ENCODE data around the gene CENPU. TPM values are rescaled to one million over a fixed set of nuclear protein-coding genes. Genes with fewer than 3 reads are reported as not detected.

The CENPU gene
- total RNA-seq, 1 experiment from 2014 or later, result 124 TPM

GRCh38 chr4:184655889-184656869 is 77.7 kb downstream of the CENPU start:
- Histone ChIP-seq H2BK5ac (ENCODE audit: insufficient read length, low read length) (no peak overlapping the region), H3K27me3 (ENCODE audit: insufficient read depth, low read length) (no peaks in the 10 kb centered on the region), H3K14ac (ENCODE audit: insufficient read depth, low read length) (no peak overlapping the region), H3T11ph (ENCODE audit: low read length) (no peak overlapping the region), H3K23me2 (ENCODE audit: insufficient read length, low read depth, low read length, poor library complexity, severe bottlenecking) (no peaks in the 10 kb centered on the region), H4K5ac (ENCODE audit: insufficient read length, low read depth, low read length) (no peak overlapping the region), H4K20me1 (ENCODE audit: control insufficient read depth, insufficient read depth, insufficient read length) (no peaks in the 10 kb centered on the region), H2BK120ac (ENCODE audit: low read depth, low read length, poor library complexity, severe bottlenecking) (no peak overlapping the region), H3K9me3 (ENCODE audit: control insufficient read depth, low read depth, low read length) (no peaks in the 10 kb centered on the region), H3K27ac (ENCODE audit: insufficient read length, low read depth, low read length) (no peak overlapping the region), H3K23ac (ENCODE audit: insufficient read length, low read depth, low read length) (no peak overlapping the region), H3K56ac (ENCODE audit: insufficient read length, low read depth, low read length) (no peak overlapping the region), H2BK20ac (ENCODE audit: low read depth, low read length, poor library complexity, severe bottlenecking) (no peak overlapping the region), H3K79me2 (ENCODE audit: insufficient read depth, low read length) (no peaks in the 10 kb centered on the region), H2AK5ac (ENCODE audit: insufficient read length, low read length) (no peak overlapping the region), H3K9ac (ENCODE audit: extremely low read depth, insufficient read length, low read length) (no peak overlapping the region), H3K4ac (ENCODE audit: low read depth, low read length) (no peak overlapping the region), H3K4me2 (ENCODE audit: insufficient read depth, insufficient read length, low read length) (no peak overlapping the region), H2BK15ac (ENCODE audit: low read depth, low read length) (no peak overlapping the region; the same call in 1 of the 2 replicates), H4K91ac (ENCODE audit: insufficient read length, low read depth, low read length) (no peak overlapping the region), H3K4me1 (ENCODE audit: insufficient read depth, low read length) (no peaks in the 10 kb centered on the region), H4K8ac (replicated peaks; ENCODE audit: insufficient read length, low read depth, low read length) (no peak overlapping the region), H2BK12ac (ENCODE audit: insufficient read length, low read depth, low read length) (no peak overlapping the region), H2AFZ (ENCODE audit: low read length) (no peak overlapping the region), H3K79me1 (ENCODE audit: insufficient read depth, low read depth, low read length, poor library complexity, severe bottlenecking) (no peaks in the 10 kb centered on the region), H3K18ac (ENCODE audit: insufficient read length, low read depth, low read length) (no peak overlapping the region)
- no peaks in the 10 kb centered on the region for H3K27me3 Mint-ChIP-seq (ENCODE audit: low read depth)
- no peak for DNase-seq
- H3K4me3 Mint-ChIP-seq, result no peak overlapping the region
- TF ChIP-seq, protein P1, sequence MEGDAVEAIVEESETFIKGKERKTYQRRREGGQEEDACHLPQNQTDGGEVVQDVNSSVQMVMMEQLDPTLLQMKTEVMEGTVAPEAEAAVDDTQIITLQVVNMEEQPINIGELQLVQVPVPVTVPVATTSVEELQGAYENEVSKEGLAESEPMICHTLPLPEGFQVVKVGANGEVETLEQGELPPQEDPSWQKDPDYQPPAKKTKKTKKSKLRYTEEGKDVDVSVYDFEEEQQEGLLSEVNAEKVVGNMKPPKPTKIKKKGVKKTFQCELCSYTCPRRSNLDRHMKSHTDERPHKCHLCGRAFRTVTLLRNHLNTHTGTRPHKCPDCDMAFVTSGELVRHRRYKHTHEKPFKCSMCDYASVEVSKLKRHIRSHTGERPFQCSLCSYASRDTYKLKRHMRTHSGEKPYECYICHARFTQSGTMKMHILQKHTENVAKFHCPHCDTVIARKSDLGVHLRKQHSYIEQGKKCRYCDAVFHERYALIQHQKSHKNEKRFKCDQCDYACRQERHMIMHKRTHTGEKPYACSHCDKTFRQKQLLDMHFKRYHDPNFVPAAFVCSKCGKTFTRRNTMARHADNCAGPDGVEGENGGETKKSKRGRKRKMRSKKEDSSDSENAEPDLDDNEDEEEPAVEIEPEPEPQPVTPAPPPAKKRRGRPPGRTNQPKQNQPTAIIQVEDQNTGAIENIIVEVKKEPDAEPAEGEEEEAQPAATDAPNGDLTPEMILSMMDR (conservative IDR thresholded peaks at IDR 0.05), result no peak
- no peak overlapping the region for H3K27ac Mint-ChIP-seq
- H3K4me1 Mint-ChIP-seq, result peaks cover 15 to 16% of the 10 kb centered on the region in 2 experiments
- no peaks in the 10 kb centered on the region for H3K9me3 Mint-ChIP-seq
- peaks cover 0 to 4% (median 3%) of the 10 kb centered on the region in 3 experiments; a peak in 5 of 7 replicates for H3K36me3 Mint-ChIP-seq (ENCODE audit: insufficient read depth in 1 of 3, low read depth in 3 of 3)
- WGBS (ENCODE audit: extremely low coverage, insufficient read length, low lambda C conversion rate), result no CpG with 5 or more reads among the region's 8 CpGs

Data from H9 (cell line).